Colonic mucosa (tissue), 4 donors: Measurements from ENCODE around the gene GREB1. TPM values are rescaled to one million over a fixed set of nuclear protein-coding genes. Genes with fewer than 3 reads are reported as not detected.

Experiments used
- DNase-seq: peaks from one replicate; pipeline ENCODE4 v3.0.0-alpha.2; 2020
- H3K27ac ChIP-seq: fragments of 200-600 bp; one replicate; pipeline ENCODE4 v1.8.0; 2021
- H3K27me3 ChIP-seq: fragments of 200-600 bp; one replicate; pipeline ENCODE4 v1.8.0; 2021
- H3K36me3 ChIP-seq: fragments of 200-600 bp; one replicate; pipeline ENCODE4 v1.8.0; 2021
- H3K4me1 ChIP-seq: fragments of 200-600 bp; one replicate; pipeline ENCODE4 v1.8.0; 2021; ENCODE audit warnings: mild to moderate bottlenecking
- H3K4me3 ChIP-seq: fragments of 200-600 bp; one replicate; pipeline ENCODE4 v1.8.0; 2021
- H3K9ac ChIP-seq, 2 donors: one replicate each; pipeline ENCODE4 v1.7.0; 2013; ENCODE audit warnings: control low read depth in 2 of 2, low read depth in 2 of 2, low read length in 2 of 2
- H3K9me3 ChIP-seq: fragments of 200-600 bp; one replicate; pipeline ENCODE4 v1.8.0; 2021
- CTCF ChIP-seq: fragments of 200-600 bp; IDR thresholded peaks from one replicate; pipeline ENCODE4 v1.8.0; 2022; ENCODE audit warnings: antibody characterized with exemption, mild to moderate bottlenecking
- intact Hi-C: fragments of 100-400 bp; cut with DNase I; formaldehyde crosslinking; loops from one replicate; pipeline ENCODE4 v1.14.1; 2022
- total RNA-seq, 2 donors: library from RNA; stranded (reverse); fragmentation: NEBNext Ultra II Directional in 1 of 2; extraction: Animal tissue kit (Norgen Biotek cat#: 25700) in 1 of 2; gene quantifications; one replicate each; pipeline ENCODE4 v1.2.1, GENCODE V29; 2021
- donor health status: healthy.
- donor health status: DM: no; HTN: no; CAD: no.
- donor health status: DM: no; HTN: no; CAD: no.

The GREB1 gene
- total RNA-seq, 2 donors from 2014 or later = 0.77 to 1.1 TPM

GRCh38 chr2:11505652-11506610 lies 27.9 kb upstream of the GREB1 start:
- no peaks in the 10 kb centered on the region for H3K27me3 ChIP-seq
- H3K4me3 ChIP-seq = no peak overlapping the region
- no peak for DNase-seq
- intact Hi-C loops = no loop called here
- no peak overlapping the region for H3K9ac ChIP-seq
- no peak for TF ChIP-seq CTCF
- H3K27ac ChIP-seq = no peak overlapping the region
- no peaks in the 10 kb centered on the region for H3K4me1 ChIP-seq
- no peaks in the 10 kb centered on the region for H3K36me3 ChIP-seq
- H3K9me3 ChIP-seq = no peaks in the 10 kb centered on the region

GRCh38 chr2:11506611-11506969 lies 27.3 kb upstream of the GREB1 start:
- no peak for TF ChIP-seq CTCF
- no peaks in the 10 kb centered on the region for H3K4me1 ChIP-seq
- H3K27me3 ChIP-seq = no peaks in the 10 kb centered on the region
- no peak overlapping the region for H3K4me3 ChIP-seq
- no peak overlapping the region for H3K9ac ChIP-seq
- no peak for DNase-seq
- H3K27ac ChIP-seq = no peak overlapping the region
- H3K9me3 ChIP-seq = no peaks in the 10 kb centered on the region
- intact Hi-C loops = no loop called here
- H3K36me3 ChIP-seq = no peaks in the 10 kb centered on the region

GRCh38 chr2:11507517-11507916 lies 26.3 kb upstream of the GREB1 start:
- intact Hi-C loops = no loop called here
- Histone ChIP-seq H3K9me3 (no peaks in the 10 kb centered on the region), H3K27ac (no peak overlapping the region), H3K4me1 (no peaks in the 10 kb centered on the region), H3K36me3 (no peaks in the 10 kb centered on the region), H3K4me3 (no peak overlapping the region), H3K9ac (no peak overlapping the region), H3K27me3 (no peaks in the 10 kb centered on the region)
- no peak for DNase-seq
- no peak for TF ChIP-seq CTCF

GRCh38 chr2:11508279-11508678 lies 25.6 kb upstream of the GREB1 start:
- intact Hi-C loops = no loop called here
- Histone ChIP-seq H3K27ac (no peak overlapping the region), H3K4me3 (no peak overlapping the region), H3K9me3 (no peaks in the 10 kb centered on the region), H3K36me3 (no peaks in the 10 kb centered on the region), H3K9ac (no peak overlapping the region), H3K4me1 (no peaks in the 10 kb centered on the region), H3K27me3 (no peaks in the 10 kb centered on the region)
- TF ChIP-seq CTCF = no peak
- DNase-seq = no peak

- Histone ChIP-seq H3K4me1 (no peaks in the 10 kb centered on the region), H3K27ac (no peak overlapping the region), H3K27me3 (no peaks in the 10 kb centered on the region), H3K36me3 (no peaks in the 10 kb centered on the region), H3K9me3 (no peaks in the 10 kb centered on the region), H3K9ac (no peak overlapping the region), H3K4me3 (no peak overlapping the region)
- intact Hi-C loops = no loop called here
- DNase-seq = no peak
- TF ChIP-seq CTCF = no peak
These were observed 24.0 kb upstream of the GREB1 start for GRCh38 chr2:11509657-11510360.
